Transverse colon (tissue), 4 donors: ENCODE data around the gene CAMTA1. TPM values are rescaled to one million over a fixed set of nuclear protein-coding genes. Genes with fewer than 3 reads are reported as not detected.

Source experiments
- DNase-seq: peaks from one replicate; pipeline ENCODE4 v3.0.0-alpha.2; 2019
- H3K27ac ChIP-seq, 4 donors: fragments of 200-600 bp; sonication (generic); 2 replicates each; pipeline ENCODE4 v1.5.1; 2016 to 2018; ENCODE audit warnings: inconsistent platforms in 4 of 4
- H3K27me3 ChIP-seq: fragments of 200-600 bp; sonication (generic); 2 replicates; pipeline ENCODE4 v1.5.1; 2017; ENCODE audit warnings: inconsistent platforms
- H3K36me3 ChIP-seq, 4 donors: fragments of 200-600 bp; sonication (generic); 2 replicates each; pipeline ENCODE4 v1.5.1; 2017 to 2019; ENCODE audit warnings: inconsistent platforms in 4 of 4
- H3K4me1 ChIP-seq, 4 donors: fragments of 200-600 bp; sonication (generic); 2 replicates each; pipeline ENCODE4 v1.5.1; 2017 to 2020; ENCODE audit warnings: inconsistent platforms in 4 of 4
- H3K4me3 ChIP-seq, 4 donors: fragments of 200-600 bp; sonication (generic); 1 replicate in 1 of 4; 2 replicates in 3 of 4; pipeline versions ENCODE4 v1.5.1 to v1.6.1; 2017 to 2019; ENCODE audit warnings: inconsistent platforms in 4 of 4
- H3K9me3 ChIP-seq, 2 donors: fragments of 200-600 bp; sonication (generic); 2 replicates each; pipeline ENCODE4 v1.5.1; 2017 to 2019; ENCODE audit warnings: inconsistent platforms in 2 of 2
- EP300 ChIP-seq: sonication (generic); formaldehyde crosslinking; IDR thresholded peaks from one replicate; pipeline ENCODE4 v1.6.1; 2017; ENCODE audit warnings: antibody characterized with exemption, low read depth
- POLR2A ChIP-seq: fragments of 450-650 bp; IDR thresholded peaks from one replicate; pipeline ENCODE4 v1.6.1; 2016; ENCODE audit warnings: antibody characterized with exemption, mild to moderate bottlenecking, moderate library complexity
- POLR2AphosphoS5 ChIP-seq, 3 donors: sonication (generic); formaldehyde crosslinking; IDR thresholded peaks; one replicate each; pipeline ENCODE4 v1.6.1; 2016; ENCODE audit warnings: antibody characterized with exemption in 3 of 3
- WGBS, 2 donors: methylation state at CpG; one replicate each; pipeline ENCODE4 v1.1.5; 2018; ENCODE audit warnings: low coverage in 1 of 2; 5-methylcytosine and 5-hydroxymethylcytosine counted together
- in situ Hi-C, 4 donors: fragments of 200-750 bp; cut with MboI; loops; one replicate each; pipeline versions ENCODE4 v1.15.0 to v1.15.1; 2017; ENCODE audit warnings: low sequenced_read_pairs in 3 of 4, low pct_ligation_motif_present in 1 of 4, low pct_unique_long_range_greater_than_20kb in 1 of 4
- intact Hi-C: fragments of 100-400 bp; cut with DNase I; formaldehyde crosslinking; loops from one replicate; pipeline ENCODE4 v1.15.1; 2023; ENCODE audit warnings: low total_unique reads
- total RNA-seq, 4 donors: library from RNA; depleted of rRNA; stranded (reverse); fragments of >200 nt; gene quantifications; one replicate each; pipeline ENCODE4 v1.1.0, GENCODE V29; 2016
- TF ChIP-seq, protein P1 (sequence below), 5 experiments: fragments of 200-600 bp in 3 of 5; fragments of 450-650 bp in 2 of 5; sonication (generic) in 3 of 5; IDR thresholded peaks; 1 replicate in 2 of 5; 2 replicates in 3 of 5; pipeline ENCODE4 v1.5.1; 2016 to 2017; ENCODE audit warnings: antibody characterized with exemption in 5 of 5, inconsistent platforms in 3 of 5, mild to moderate bottlenecking in 2 of 5, moderate library complexity in 1 of 5

The CAMTA1 gene
- total RNA-seq, 4 donors from 2014 or later = 93.8 to 268 (median 130) TPM

DNA sequence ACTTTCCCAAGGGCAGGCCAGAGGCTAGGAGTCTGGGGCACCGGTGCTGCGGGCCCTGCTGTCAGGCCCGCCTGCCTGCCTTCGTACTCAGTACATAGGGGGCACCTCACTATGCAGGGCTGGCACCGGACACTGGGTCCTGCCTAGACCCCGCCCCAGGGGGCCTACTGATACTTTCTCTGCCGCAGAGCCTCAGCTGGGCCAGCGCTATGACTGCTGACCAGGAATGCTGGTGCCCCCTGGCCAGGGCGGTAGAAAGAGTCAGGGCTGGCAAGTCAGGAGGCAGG lies 857.1 kb downstream of the CAMTA1 start:
- intact Hi-C loops (loop anchor here (10.0 kb wide), 1 partner anchor 598 kb away; no protein-coding TSS in a partner anchor), in situ Hi-C loops (loop anchor here (10.0 to 25.0 kb wide), 5 partner anchors 418 to 930 kb away; partner anchors contain the start of gene DNAJC11 (in 1 of the 4))
- no peaks in the 10 kb centered on the region for H3K27me3 ChIP-seq
- H3K27ac ChIP-seq = no peak overlapping the region
- 94% methylated on average over 6 of the region's 9 CpGs; no CpG with 5 or more reads in 1 of the 2 donors for WGBS, 2 donors
- H3K4me1 ChIP-seq = peaks cover 0 to 3% (median 0%) of the 10 kb centered on the region in 4 donors
- no peak for DNase-seq
- no peaks in the 10 kb centered on the region for H3K36me3 ChIP-seq
- TF ChIP-seq EP300 (no peak), POLR2A (no peak), POLR2AphosphoS5 (IDR thresholded peaks at IDR 0.05) (no peak)
- TF ChIP-seq, protein P1, sequence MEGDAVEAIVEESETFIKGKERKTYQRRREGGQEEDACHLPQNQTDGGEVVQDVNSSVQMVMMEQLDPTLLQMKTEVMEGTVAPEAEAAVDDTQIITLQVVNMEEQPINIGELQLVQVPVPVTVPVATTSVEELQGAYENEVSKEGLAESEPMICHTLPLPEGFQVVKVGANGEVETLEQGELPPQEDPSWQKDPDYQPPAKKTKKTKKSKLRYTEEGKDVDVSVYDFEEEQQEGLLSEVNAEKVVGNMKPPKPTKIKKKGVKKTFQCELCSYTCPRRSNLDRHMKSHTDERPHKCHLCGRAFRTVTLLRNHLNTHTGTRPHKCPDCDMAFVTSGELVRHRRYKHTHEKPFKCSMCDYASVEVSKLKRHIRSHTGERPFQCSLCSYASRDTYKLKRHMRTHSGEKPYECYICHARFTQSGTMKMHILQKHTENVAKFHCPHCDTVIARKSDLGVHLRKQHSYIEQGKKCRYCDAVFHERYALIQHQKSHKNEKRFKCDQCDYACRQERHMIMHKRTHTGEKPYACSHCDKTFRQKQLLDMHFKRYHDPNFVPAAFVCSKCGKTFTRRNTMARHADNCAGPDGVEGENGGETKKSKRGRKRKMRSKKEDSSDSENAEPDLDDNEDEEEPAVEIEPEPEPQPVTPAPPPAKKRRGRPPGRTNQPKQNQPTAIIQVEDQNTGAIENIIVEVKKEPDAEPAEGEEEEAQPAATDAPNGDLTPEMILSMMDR (IDR thresholded peaks at IDR 0.05) = no peak
- H3K4me3 ChIP-seq = no peak overlapping the region
- no peaks in the 10 kb centered on the region for H3K9me3 ChIP-seq

DNA sequence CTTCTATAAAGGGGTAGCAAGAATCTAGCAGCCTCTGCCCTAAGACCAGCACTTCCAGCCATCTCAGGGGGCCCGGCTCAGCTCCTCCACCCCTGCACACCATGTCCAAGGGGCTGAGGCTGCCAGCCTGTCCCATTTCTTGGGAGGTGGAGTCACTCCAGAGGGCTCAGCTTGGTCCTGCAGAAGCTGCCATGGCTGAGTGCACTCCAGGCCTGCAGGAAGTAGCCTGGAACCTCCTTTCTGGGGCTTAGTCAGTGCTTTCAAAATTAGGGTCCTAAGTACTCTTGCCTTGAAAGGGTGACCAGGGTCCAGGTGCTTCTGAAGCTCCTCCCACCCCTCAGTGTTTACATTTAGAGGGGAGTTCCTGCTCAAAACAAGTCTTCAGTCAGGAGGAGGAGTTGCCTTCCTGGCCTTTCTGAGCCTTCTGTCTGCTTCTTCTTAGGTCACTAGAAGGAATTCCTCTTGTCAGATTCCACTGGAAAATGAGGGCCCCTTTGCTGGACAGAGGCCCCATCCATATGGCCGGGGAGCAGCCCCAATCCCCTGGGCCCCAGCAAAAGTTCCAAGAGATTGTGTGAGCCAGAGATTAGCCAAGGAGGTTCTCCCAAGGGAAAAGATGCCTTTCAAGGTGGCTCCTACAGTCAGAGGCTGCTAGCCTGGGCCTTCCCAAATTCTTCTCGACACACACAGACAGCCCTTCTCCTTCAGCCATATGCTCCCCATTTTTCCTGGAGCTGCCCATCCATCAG lies 857.7 kb downstream of the CAMTA1 start:
- TF ChIP-seq, protein P1 (IDR thresholded peaks at IDR 0.05) = no peak
- no peak for TF ChIP-seq POLR2AphosphoS5 (IDR thresholded peaks at IDR 0.05)
- no peak for TF ChIP-seq POLR2A
- no peak for TF ChIP-seq EP300
- WGBS, 2 donors = 64% methylated on average over 3 of the region's 3 CpGs; no CpG with 5 or more reads in 1 of the 2 donors
- no peaks in the 10 kb centered on the region for H3K36me3 ChIP-seq
- H3K4me3 ChIP-seq = no peak overlapping the region
- DNase-seq = no peak
- H3K27ac ChIP-seq = no peak overlapping the region
- in situ Hi-C loops (loop anchor here (10.0 to 25.0 kb wide), 5 partner anchors 418 to 931 kb away; partner anchors contain the start of gene DNAJC11 (in 1 of the 4)), intact Hi-C loops (loop anchor here (10.0 kb wide), 1 partner anchor 598 kb away; no protein-coding TSS in a partner anchor)
- H3K27me3 ChIP-seq = no peaks in the 10 kb centered on the region
- no peaks in the 10 kb centered on the region for H3K9me3 ChIP-seq
- H3K4me1 ChIP-seq = peaks cover 0 to 3% (median 0%) of the 10 kb centered on the region in 4 donors

DNA sequence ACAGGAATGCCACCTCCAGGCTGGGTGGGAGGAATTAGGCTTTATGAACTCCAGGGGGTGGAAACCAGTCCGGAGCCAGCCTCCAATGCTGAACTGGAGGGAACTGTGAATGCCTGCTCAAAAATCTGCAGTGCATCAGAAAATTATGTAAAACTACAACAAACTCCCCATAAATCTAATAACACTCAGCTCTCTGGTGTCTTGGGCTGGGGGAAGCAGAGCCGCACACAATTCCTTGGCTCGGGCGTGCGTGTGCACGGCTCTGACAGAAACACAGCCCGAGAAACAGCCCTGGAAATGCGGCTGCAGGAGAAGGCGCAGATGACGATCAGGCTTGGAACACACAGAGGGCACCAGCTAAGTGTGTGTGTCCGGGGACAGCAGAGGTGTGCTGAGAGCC lies 858.3 kb downstream of the CAMTA1 start:
- in situ Hi-C loops = loop anchor here (10.0 to 25.0 kb wide), 5 partner anchors 419 to 931 kb away; partner anchors contain the start of gene DNAJC11 (in 1 of the 4)
- H3K27ac ChIP-seq = no peak overlapping the region
- H3K36me3 ChIP-seq = no peaks in the 10 kb centered on the region
- intact Hi-C loops = loop anchor here (10.0 kb wide), 1 partner anchor 599 kb away; no protein-coding TSS in a partner anchor
- H3K4me1 ChIP-seq = peaks cover 0 to 3% (median 0%) of the 10 kb centered on the region in 4 donors
- no peak overlapping the region for H3K4me3 ChIP-seq
- no peaks in the 10 kb centered on the region for H3K9me3 ChIP-seq
- TF ChIP-seq, protein P1 (IDR thresholded peaks at IDR 0.05) = no peak
- TF ChIP-seq POLR2A (no peak), POLR2AphosphoS5 (IDR thresholded peaks at IDR 0.05) (no peak), EP300 (no peak)
- no peak for DNase-seq
- WGBS, 2 donors = 90% methylated on average over 11 of the region's 11 CpGs; no CpG with 5 or more reads in 1 of the 2 donors
- no peaks in the 10 kb centered on the region for H3K27me3 ChIP-seq

DNA sequence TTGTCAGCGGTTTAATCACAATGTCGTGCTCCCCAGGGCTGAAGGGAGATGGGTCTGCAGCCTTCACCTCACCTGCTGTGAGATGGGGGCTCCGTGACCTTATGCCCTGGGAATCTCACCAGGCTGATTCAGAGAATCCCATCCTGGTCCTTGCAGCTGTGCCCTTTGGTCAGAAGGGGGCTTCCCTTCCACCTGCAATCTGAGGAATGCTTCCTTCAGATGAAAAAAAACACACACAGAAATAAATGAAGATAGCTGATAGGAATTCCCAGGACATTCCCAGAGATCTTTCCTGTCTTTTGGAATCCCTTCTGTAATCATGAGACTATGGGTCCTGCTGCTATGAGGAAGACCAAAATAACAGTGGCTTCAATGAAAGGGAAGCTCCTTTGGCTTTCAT lies 858.8 kb downstream of the CAMTA1 start:
- Histone ChIP-seq H3K36me3 (no peaks in the 10 kb centered on the region), H3K4me3 (no peak overlapping the region), H3K27ac (no peak overlapping the region), H3K9me3 (no peaks in the 10 kb centered on the region), H3K27me3 (no peaks in the 10 kb centered on the region), H3K4me1 (peaks cover 0 to 3% (median 0%) of the 10 kb centered on the region in 4 donors)
- DNase-seq = no peak
- TF ChIP-seq, protein P1 (IDR thresholded peaks at IDR 0.05) = no peak
- TF ChIP-seq POLR2A = no peak
- TF ChIP-seq EP300 = no peak
- intact Hi-C loops (loop anchor here (10.0 kb wide), 1 partner anchor 599 kb away; no protein-coding TSS in a partner anchor), in situ Hi-C loops (loop anchor here (10.0 to 25.0 kb wide), 5 partner anchors 419 to 932 kb away; partner anchors contain the start of gene DNAJC11 (in 1 of the 4))
- WGBS, 2 donors = 74% methylated on average over 3 of the region's 3 CpGs; no CpG with 5 or more reads in 1 of the 2 donors
